HS-27A (cell line): ENCODE measurements around the gene RNF8.
A peak's percentile ranks its signal among the peaks of the same experiment; 100 is the strongest.

Experiments
- DNase-seq: peaks from one replicate; pipeline ENCODE4 v3.0.0-alpha.2; 2012; ENCODE audit warnings: low read depth, missing footprints

Gene RNF8

DNA sequence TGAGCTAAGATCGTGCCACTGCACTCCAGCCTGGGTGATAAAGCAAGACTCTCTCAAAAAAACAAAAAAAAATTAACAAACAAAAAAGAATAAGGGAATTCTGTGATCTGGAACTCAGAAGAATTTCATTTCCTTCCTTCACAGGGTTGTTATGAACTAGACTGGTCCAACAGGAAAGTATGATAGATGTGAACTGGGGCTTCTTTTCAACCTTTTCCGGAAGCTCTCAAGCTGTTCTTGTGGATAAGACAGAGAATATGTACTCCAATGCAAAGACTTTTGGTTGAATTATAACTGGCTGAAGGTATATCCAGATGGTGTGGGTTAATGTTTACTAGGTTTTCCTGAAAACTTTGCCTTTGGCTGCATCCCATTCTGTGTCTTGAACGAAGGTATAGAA, 5.3 kb downstream of the RNF8 start:
- no peak for DNase-seq

DNA sequence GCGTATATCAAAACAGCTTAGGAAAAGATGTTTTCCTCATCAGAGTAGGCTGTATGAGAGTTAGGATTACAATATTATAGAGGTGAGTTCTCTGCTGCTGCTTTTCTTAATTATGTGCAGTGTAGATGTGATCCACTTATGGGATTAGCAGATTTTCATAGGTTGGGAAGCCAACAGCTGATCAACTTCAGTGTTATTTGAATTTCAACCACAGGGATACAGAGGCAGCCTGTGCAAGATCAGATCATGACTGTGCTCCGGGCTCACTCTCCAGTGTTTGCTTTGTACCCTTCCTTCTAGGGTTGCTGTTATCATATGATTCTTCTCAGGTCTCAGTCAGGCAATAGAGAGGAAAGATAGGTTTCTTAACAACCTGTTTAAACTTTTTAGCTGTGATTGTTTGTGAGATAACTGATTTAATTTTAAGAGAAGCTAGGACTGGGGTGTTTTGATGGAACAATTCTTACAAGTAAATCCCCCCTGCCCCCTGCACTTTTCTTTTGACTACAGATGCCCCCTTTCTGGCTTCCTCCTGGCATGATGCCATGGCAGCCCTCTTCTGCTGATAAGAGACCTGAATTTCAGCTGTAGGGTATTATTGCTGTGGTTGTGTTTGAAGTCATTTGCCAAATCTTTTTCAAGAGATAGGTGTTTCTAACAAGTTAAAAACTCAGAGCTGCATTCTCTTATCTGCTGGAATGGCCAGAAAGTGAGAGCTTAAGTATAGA, 8.5 kb downstream of the RNF8 start:
- no peak for DNase-seq

DNA sequence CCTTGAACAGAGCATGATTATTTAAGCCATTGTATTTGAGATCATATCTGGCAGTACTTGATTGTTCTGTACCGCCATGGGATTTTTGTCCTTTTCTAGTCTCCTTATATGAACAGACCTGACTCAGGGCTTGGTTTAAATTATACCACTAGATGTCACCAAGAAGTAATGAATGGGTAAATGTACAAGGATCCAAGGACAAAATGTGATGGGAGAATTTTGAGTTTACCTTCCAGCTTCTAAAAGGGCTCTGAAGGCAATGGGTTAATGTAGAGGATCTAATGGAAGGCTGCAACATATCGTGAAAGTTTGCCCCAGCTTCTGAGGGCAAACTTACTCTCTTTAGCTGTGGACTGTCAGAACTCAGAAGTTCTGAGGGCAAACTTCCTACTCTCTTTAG, 12.0 kb downstream of the RNF8 start:
- DNase-seq, result no peak

DNA sequence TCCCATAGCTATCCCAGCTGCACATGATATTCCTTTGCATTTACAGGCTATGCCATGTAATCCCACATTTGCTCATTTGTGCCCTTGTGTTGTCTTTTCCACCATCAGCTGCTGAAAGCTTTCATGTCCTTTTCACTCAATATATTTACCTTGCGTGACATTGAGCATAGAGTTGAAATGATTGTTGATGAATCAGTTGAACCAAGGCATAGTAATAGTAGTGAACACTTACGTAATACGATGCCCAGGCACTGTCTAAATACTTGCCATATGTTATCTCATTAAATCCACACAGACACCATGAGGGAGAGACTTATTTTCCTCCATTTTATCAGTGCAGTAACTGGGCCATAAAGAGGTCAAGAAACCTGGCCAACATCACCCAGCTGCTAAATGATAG, 13.1 kb downstream of the RNF8 start:
- DNase-seq, result no peak

DNA sequence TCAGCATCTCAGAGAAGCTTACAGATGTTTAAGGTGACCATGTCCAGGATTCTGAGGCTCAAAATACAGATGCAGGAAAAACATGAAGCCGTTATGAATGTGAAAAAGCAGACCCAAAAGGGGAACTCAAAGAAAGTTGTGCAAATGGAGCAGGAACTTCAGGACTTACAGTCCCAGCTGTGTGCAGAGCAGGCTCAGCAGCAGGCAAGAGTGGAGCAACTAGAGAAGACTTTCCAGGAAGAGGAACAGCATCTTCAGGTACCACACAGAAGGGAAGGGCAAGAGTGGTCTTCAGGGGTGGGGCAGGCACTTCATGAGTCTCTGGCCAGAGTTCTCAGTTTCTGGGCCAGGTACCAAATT, 15.2 kb downstream of the RNF8 start:
- DNase-seq, result no peak

DNA sequence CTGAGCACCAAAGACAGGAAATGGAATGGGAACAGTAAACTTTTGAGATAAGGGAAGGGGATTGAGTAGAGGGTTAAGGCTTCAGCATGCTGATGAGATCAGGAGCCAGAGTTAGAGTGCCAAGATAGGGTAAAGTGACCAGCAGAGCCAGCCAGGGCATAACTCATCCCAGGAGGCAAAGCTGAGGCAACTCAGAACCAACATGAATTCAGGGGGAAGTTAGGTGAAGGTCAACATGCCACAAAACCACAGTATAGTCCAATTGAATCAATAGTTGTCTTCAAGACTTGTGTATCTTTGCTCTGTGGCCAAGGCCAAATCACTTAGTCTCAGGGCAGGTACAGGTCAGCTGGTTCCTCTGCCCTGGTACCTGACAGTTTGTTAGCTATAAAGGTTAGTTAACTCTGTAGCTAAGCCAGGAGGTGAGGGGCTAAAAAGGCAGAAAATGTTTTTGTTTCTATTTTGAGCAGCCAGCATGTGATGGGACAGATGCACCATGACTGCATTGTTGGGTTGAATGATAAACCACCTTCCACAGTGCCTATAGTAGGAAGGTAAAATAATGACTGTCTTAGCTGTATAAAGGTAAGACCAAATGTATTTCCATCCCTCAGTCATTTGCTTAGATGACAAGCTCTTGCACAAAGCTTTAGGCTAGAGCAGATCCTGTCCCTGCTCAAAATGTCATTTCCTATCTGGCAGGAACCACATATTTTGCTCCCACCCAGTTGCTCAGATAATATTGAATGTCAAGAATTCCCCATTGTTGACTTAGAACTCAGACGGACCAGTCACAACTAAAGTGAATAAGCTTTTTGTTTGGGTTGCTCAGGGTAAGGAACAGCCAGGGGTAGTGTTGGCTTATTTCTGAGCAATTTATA, 15.8 kb downstream of the RNF8 start:
- DNase-seq, result no peak

DNA sequence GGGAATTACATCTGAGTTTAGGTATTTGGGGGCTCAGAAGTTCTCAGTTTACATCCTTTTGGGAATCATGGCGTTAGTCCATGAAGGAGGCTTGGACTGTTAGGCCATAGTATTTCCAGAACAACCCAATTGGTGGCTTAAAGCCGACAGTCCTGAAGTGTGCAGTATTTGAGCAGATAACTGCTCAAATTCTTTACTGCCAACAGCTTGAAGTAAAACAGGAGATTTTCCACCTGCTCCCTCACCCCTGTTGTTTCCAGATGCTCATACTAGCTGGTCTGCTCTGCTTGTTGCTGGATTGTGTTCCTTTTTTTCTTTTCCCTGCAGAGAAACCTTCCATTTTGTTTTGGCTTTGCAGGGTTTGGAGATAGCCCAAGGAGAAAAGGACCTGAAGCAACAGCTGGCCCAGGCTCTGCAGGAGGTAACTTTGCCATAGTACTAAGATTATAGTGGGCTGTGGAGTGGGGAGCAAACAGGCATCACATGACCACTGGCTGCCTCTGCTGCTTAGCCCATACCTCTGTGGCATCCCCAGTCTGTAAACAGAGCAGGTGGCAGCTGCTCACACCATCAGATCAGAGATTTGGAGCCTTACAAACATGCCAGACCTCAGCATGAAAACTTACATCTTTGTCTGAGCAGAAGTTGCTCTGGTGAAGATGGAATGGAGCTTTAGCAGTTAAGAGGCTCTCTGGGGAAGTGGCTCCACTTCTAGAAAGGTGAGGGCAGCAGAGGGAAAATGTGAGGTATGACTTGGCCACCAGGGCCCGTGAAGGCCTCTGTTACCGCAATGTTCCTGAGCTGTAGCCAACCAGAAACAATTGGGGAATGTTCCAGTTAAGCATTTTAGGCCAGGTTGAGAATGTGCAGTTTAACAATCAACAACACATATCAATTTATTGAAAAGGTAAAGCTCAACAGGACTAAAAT, 17.6 kb downstream of the RNF8 start:
- DNase-seq, result no peak

DNA sequence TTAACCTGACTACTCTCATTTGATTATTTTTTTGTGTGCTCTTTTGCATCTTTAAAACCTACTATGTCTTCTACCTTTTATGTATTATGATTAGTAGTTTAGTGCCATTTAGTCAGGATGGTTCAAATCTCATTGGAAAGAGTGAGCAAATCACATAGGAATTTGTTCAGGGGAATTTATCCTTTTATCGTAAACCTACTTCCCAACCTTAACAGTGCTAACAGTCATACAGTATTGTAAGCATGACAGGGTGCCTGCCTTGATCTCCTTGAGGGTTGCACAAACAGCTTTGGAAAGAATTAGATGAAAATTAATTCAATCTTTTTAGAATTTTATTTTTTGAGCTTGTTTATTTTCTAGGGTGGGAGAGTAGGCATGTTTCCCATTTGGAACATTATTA, 18.3 kb downstream of the RNF8 start:
- no peak for DNase-seq

DNA sequence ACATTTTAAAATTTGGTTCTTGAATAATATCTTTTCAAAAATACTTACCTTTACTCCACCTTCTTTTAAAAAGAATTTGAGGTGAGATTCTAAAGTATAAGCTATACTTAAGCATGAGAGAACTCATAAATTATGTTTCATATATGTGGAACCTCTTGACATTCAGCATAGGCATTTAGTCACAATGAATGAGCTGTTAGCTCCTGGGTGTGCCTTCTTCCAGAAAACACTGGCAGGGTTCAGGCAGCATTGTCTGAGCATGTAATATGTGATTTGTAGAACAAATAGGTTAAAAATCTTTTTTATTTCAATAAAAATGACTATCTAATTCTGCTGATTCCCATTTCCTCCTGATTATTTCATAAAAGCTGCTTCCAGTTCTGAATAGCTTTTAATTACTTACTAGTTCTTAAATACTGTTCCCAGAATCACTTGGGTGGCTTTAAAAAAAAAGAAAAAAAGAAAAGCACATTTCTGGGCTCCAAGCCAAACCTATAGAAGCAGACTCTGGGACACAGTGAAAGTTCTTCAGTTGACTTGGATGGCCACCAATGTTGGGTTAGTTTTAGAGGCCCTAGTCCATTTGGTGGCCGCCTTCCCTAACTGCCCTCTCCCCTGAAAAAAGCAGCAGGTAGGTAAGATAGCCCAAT, 20.2 kb downstream of the RNF8 start:
- no peak for DNase-seq

DNA sequence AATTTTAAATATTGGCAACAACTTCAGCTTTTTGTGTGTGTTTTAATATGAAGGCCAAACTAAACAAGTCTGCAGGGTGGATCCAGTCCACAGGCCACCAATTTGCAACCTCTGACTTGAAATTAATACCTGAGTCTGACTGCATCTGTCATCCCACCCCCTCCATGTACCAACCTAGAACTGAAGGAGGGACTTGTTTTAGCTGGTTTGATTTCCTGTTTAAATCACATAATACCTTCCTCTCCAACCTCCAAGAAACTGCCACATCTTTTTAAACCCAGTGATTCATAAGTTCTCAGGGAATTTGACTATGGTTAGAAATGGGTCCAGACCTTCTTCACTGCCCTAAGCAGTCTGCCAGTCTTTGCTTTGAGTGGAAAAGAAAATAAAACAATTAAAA, 21.6 kb downstream of the RNF8 start:
- no peak for DNase-seq

DNA sequence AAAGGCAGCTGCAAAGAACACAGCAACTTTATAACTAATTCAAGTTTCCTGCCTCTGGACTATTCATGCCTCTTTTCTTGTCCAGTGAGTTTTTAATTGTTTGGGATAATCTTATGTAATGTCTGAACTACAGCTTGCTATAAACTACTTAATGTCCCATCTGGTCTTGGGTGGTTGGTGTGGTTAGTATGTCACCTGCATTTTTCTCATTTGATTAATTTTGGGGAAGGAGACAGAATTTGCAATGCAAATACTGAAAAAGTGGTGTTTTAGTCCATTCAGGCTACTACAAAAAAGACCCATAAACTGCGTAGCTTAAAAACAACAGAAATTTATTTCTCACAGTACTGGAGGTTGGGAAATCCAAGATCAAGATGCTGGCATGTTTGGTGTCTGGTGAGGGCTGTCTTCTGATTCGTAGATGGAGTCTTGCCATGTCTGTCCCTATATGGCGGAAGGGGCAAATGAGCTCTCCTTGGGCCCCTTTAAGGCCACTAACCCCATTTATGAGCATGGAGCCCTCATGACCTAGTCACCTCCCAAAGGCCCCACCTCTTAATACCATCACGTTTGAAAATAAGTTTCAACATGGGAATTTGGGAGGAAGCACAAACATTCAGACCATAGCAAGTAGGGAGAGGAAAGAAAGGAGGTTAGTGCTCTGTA, 22.4 kb downstream of the RNF8 start:
- DNase-seq, result no peak

DNA sequence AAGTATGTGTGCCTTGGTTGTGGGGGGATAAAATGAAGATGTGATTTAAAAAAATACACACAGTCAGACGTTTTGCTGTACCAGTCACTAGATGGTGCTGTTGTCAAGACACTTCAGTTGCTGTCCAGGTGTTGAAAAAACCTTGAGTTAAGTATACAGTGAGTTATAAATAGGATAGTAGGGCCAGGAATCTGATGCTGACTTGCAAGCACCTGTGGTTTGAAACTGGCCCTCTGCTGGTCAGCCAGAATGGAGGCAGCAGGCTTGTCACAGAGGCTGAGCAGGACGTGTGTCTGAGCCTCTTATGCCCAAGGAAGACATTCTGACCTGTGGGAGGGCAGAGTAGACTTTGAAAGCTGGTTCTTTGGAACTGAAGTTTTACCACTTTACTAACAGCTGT, 27.8 kb downstream of the RNF8 start:
- DNase-seq, result peak; percentile 12

DNA sequence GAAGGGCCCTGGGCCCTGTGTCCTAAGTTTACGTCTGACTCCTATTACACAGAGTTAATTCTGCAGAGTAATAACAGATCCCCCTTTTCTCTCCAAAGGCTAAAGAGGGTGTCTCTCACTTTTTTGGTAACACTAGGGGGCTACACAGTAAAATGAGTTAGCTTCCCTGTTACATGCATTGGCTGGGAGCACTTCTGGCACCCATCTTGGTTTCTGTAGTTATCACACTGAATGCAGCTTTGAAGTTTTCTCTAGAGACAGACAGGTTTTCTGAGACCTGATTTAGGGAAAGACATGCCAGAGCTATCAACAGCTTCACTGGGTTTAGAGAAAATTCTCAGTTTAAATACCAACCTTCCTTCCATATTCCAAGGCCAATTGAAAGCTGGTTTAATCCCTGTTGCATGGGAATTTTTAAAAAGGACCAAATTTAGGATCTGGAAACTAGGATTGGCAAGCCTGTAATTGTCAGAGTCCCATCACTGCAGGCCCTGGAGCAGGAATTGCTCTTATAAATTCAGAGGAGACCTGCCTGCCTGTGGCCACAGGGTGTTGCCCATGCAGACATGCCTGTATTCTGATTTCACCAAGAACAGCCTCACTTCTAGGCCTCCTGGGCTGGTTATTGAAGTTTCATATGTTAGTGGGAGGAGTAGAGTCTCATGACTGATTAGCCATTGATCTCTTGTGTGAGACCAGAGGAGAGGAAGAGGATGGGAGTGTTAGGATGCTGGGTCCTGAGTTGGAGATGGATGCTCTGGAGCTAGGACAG, 29.4 kb downstream of the RNF8 start:
- no peak for DNase-seq

DNA sequence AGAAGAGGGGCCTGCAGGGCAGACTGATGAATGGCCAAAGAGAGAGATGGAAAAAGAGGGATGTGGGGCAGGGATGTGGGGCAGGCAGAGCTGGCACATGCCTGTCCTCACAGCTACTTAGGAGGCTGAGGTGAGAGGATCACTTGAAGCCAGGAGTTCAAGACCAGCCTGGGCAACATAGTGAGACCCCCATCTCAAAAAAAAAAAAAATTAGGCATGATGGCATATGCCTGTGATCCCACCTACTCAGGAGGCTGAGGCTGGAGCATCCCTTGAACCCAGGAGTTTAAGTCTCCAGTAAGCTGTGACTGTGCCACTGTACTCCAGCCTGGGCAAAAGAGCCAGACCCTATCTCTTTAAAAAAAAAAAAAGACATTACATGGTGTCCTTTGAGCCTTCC, 34.8 kb downstream of the RNF8 start:
- DNase-seq, result no peak

DNA sequence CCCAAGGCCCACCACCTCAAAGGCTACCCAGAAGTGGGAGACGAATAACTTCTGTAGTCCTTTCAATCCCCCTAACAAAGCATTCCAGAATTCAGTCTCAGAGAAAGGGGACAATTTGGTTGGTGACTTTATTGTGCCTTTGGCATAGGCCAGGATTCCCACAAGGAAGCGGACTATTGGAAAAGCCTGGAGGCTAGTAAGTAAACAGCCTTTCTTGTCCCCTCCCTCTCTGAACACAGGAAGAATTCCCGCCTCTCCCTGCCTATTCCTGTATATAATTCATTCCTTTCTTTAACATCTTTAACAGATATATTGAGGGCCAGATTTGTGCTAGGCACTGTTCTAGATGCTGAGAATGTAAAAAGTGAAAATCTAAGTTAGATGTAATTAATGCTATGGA, 36.1 kb downstream of the RNF8 start:
- DNase-seq, result no peak

DNA sequence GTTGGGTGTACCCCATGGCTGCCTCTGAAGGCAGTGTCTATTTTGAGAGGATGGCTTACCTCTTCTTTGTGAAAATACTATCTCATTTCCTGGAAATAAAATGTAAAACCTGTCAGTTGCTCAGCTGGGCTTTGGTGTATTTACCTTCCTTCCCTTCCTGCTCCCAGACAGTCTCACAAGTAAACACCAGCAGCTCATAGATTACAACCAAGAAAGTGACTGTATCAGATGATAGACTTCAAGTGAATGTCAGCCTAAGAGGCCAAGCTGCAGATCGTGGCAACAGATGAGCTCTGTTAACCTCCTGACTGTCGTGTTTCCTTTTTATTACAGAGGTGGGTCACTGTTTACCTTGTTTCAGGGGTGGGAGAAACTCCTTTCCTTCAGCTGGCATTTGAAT, 37.3 kb downstream of the RNF8 start:
- no peak for DNase-seq

DNA sequence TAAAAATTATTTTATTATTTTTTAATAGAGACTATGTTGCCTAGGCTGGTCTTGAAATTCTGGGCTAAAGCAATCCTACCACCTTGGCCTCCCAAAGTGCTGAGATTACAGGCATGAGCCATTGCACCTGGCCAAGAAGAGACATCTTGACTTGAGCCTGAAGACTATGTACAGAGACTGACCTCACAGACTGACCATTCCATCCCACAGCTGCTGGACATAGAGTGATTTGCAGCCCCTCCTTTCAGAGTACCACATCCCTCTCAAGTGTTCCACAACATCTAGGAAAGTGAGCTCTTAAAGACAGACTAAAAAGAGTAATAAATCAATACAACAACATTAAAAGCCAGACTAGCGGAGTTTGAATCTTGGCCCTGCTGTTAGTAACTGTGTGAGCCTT, 39.0 kb downstream of the RNF8 start:
- DNase-seq, result no peak

DNA sequence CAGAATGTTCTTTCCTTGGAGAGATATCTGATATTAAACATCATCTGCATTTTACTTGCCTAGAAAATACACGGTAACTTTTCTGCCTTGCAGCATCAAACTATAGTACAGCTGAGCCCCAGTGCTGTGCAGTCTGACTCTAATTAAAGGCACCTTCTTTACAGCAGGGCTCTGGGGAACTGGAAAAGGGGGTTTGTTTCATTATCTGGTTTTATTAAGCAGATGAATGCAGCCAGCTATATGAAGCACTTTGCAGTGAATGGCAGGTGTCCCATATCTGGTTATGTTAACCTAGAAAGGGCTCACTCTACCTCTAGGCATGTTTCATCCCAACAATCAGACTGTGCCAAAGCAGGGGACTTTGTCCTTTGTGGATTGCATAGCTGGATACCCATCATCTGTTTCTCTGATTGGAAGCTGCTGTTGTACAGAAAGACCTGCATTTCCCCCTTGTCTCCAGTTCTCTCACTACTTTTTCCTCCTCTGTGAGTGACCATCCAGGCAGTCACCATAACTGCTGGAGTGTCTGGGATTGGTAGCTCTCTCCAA, 39.7 kb downstream of the RNF8 start:
- DNase-seq, result no peak

DNA sequence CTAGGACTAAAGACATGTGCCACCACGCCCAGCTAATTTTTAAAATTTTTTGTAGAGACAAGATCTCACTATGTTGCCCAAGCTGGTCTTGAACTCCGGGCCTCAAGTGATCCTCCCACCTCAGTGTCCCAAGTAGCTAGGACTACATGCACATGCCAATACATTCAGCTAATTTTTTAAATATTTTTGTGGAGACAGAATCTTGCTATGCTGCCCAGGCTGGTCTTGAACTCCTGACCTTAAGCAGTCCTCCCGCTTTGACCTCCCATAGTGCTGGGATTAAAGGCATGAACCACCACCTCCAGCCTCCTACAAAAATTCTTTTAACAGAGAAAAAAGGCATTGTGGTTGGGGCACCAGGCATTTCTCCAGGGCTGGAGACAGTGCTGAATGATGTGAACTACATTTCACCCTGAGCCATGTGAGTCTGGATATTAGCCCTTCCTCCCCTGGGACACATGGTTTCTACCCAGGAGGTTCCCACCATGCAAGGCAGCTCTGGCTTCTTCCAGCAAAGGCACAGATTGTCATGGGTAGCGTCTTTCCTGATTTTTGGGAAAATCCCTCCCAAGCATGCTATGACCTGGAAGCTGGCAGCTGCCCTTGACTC, 42.9 kb downstream of the RNF8 start:
- DNase-seq, result no peak

DNA sequence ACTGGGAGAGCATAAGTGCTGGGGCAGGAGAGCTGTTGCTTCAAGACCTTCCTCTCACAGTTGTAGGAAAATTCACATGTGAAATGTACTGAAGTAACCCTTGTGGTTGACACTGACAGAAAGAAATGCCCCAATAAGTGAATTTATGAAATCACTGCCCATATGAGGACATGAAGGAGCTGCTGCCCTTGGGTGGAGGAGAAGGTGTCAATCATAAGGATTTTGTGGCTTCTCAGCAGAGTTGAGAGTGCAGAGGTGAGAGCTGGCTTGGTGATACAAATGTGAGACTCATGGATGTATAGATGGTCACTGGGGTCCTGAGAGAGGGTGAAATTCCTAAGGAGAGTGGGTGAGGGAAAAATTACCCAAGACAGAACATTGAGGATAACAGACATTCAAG, 45.3 kb downstream of the RNF8 start:
- no peak for DNase-seq
